HCT116 (cell line): ENCODE results near the gene GNAI2. TPM values are rescaled to one million over a fixed set of nuclear protein-coding genes. Genes with fewer than 3 reads are reported as not detected.

ENCODE experiments used
- ATAC-seq: fragments of 200-7000 bp; cut with Tn5 transposase; 2 replicates; pipeline ENCODE4 v1.9.1; 2020; ENCODE audit warnings: mild to moderate bottlenecking, moderate library complexity
- BruUV-seq: library from RNA; stranded (reverse); fragments of 400-500 nt; replicated peaks from 2 replicates; lab custom pipeline; 2021; lab: Mats Ljungman, UMichigan
- CTCF ChIA-PET: fragments of 300-600 bp; sonication (Branson Sonifier 250); formaldehyde crosslinking; loops from one replicate; lab custom pipeline; 2021; ENCODE audit warnings: antibody characterized with exemption; lab: Charles Lee
- POLR2A ChIA-PET: fragments of 300-600, 350-600 bp; sonication (Branson Sonifier 250); formaldehyde crosslinking; loops from one replicate; lab custom pipeline; 2021; ENCODE audit warnings: antibody characterized with exemption; lab: Charles Lee
- RAD21 ChIA-PET, 2 experiments: fragments of 300-600 bp; sonication (Branson Sonifier 250); formaldehyde crosslinking; loops; one replicate each; lab custom pipeline; 2023; ENCODE audit warnings: low total read pairs in 2 of 2; ENCODE audit not compliant: uncharacterized antibody in 2 of 2, unreplicated experiment in 2 of 2, low non-redundant PET in 1 of 2; lab: Charles Lee
- DNase-seq: peaks from one replicate; pipeline ENCODE4 v3.0.0-alpha.2; 2010; ENCODE audit warnings: low read depth, low spot score
- H2AFZ ChIP-seq: fragments of 200-600 bp; shearing (Covaris generic), sonication (generic); 2 replicates; pipeline ENCODE4 v1.6.1; 2017; ENCODE audit warnings: low read depth, mixed run types, mixed read lengths, antibody characterized with exemption, low read length; ENCODE audit not compliant: poor library complexity, severe bottlenecking
- H3K27ac ChIP-seq: 2 replicates; pipeline ENCODE4 v1.5.1; 2012; ENCODE audit warnings: low read depth, low read length
- H3K27me3 ChIP-seq: fragments of 200-600 bp; sonication (generic); 2 replicates; pipeline ENCODE4 v1.6.1; 2016; ENCODE audit warnings: mixed run types, low read length, mixed read lengths; ENCODE audit not compliant: insufficient read depth
- H3K36me3 ChIP-seq, 2 experiments: fragments of 200-500 bp in 1 of 2; fragments of 200-600 bp in 1 of 2; sonication (Bioruptor generic) in 1 of 2; sonication (generic) in 1 of 2; 2 replicates each; pipeline versions ENCODE4 v1.5.1 to v1.6.1; 2014 to 2016; ENCODE audit warnings: low read length in 2 of 2, inconsistent platforms in 1 of 2, mixed read lengths in 1 of 2, mixed run types in 1 of 2; ENCODE audit not compliant: insufficient read depth in 2 of 2, control insufficient read depth in 1 of 2
- H3K4me1 ChIP-seq, 2 experiments: fragments of 200-600 bp in 1 of 2; sonication (generic) in 1 of 2; 2 replicates each; pipeline versions ENCODE4 v1.5.1 to v1.6.1; 2012 to 2017; ENCODE audit warnings: low read length in 2 of 2, inconsistent platforms in 1 of 2, mild to moderate bottlenecking in 1 of 2, mixed read lengths in 1 of 2, mixed run types in 1 of 2, moderate library complexity in 1 of 2; ENCODE audit not compliant: insufficient read depth in 2 of 2, control insufficient read depth in 1 of 2
- H3K4me2 ChIP-seq: fragments of 200-600 bp; sonication (generic); 2 replicates; pipeline ENCODE4 v1.6.1; 2017; ENCODE audit warnings: mixed run types, low read length, mixed read lengths
- H3K4me3 ChIP-seq, 2 experiments: fragments of 200-600 bp in 1 of 2; sonication (generic) in 1 of 2; replicated peaks in 1 of 2; 2 replicates each; pipeline ENCODE4 v1.5.1; 2011 to 2016; ENCODE audit warnings: low read length in 2 of 2, control low read depth in 1 of 2, low read depth in 1 of 2, mild to moderate bottlenecking in 1 of 2, mixed read lengths in 1 of 2, mixed run types in 1 of 2
- H3K79me2 ChIP-seq: fragments of 200-600 bp; sonication (generic); 2 replicates; pipeline ENCODE4 v1.6.1; 2017; ENCODE audit warnings: mild to moderate bottlenecking, mixed run types, low read length, moderate library complexity, mixed read lengths; ENCODE audit not compliant: insufficient read depth
- H3K9ac ChIP-seq: fragments of 200-600 bp; sonication (generic); 2 replicates; pipeline ENCODE4 v1.6.1; 2016; ENCODE audit warnings: low read length, mixed read lengths
- H3K9me2 ChIP-seq: fragments of 200-600 bp; sonication (generic), shearing (Covaris generic); 2 replicates; pipeline ENCODE4 v1.6.1; 2017; ENCODE audit warnings: mixed run types, mild to moderate bottlenecking, moderate library complexity; ENCODE audit not compliant: insufficient read depth
- H3K9me3 ChIP-seq, 2 experiments: fragments of 200-500 bp in 1 of 2; fragments of 200-600 bp in 1 of 2; sonication (Bioruptor generic) in 1 of 2; sonication (generic) in 1 of 2; 2 replicates each; pipeline ENCODE4 v1.6.1; 2014 to 2017; ENCODE audit warnings: low read length in 2 of 2, mixed read lengths in 2 of 2, inconsistent platforms in 1 of 2, low read depth in 1 of 2, mild to moderate bottlenecking in 1 of 2, mixed run types in 1 of 2, moderate library complexity in 1 of 2; ENCODE audit not compliant: control insufficient read depth in 1 of 2, insufficient read depth in 1 of 2
- H4K20me1 ChIP-seq: fragments of 200-600 bp; sonication (generic), shearing (Covaris generic); 2 replicates; pipeline ENCODE4 v1.6.1; 2017; ENCODE audit warnings: mixed run types, mild to moderate bottlenecking, moderate library complexity; ENCODE audit not compliant: insufficient read depth
- CTCF ChIP-seq, 3 experiments: fragments of 200-600 bp in 1 of 3; sonication (generic) in 1 of 3; IDR thresholded peaks in 2 of 3; conservative IDR thresholded peaks in 1 of 3; 2 replicates each; pipeline ENCODE4 v1.5.1; 2012 to 2017; ENCODE audit warnings: low read depth in 2 of 3, low read length in 2 of 3, antibody characterized with exemption in 1 of 3, borderline replicate concordance in 1 of 3, control low read depth in 1 of 3, mild to moderate bottlenecking in 1 of 3, mixed read lengths in 1 of 3, mixed run types in 1 of 3, moderate library complexity in 1 of 3; ENCODE audit not compliant: insufficient read depth in 1 of 3
- JUND ChIP-seq: IDR thresholded peaks from 2 replicates; pipeline ENCODE4 v1.6.1; 2012
- POLR2A ChIP-seq: IDR thresholded peaks from 2 replicates; pipeline ENCODE4 v1.7.0; 2011; ENCODE audit warnings: borderline replicate concordance; ENCODE audit not compliant: insufficient read depth, insufficient read length; ENCODE audit errors: extremely low read depth
- POLR2AphosphoS5 ChIP-seq: IDR thresholded peaks from 2 replicates; pipeline ENCODE4 v1.6.1; 2011; ENCODE audit warnings: mild to moderate bottlenecking, low read depth, low read length, moderate library complexity
- TCF7L2 ChIP-seq: IDR thresholded peaks from 2 replicates; pipeline ENCODE4 v1.7.0; 2011; ENCODE audit warnings: borderline replicate concordance, inconsistent platforms; ENCODE audit not compliant: insufficient read depth, insufficient read length; ENCODE audit errors: extremely low read depth
- ZFX ChIP-seq: fragments of 450-650 bp; IDR thresholded peaks from 2 replicates; pipeline ENCODE4 v1.6.1; 2017
- intact Hi-C: fragments of 100-400 bp; cut with micrococcal nuclease; formaldehyde crosslinking; loops from 2 replicates; pipeline ENCODE4 v1.10.0; 2022
- total RNA-seq: library from RNA; stranded (reverse); gene quantifications from one replicate; pipeline ENCODE4 v1.2.1, GENCODE V29; 2021; ENCODE audit not compliant: unreplicated experiment
- TF ChIP-seq, protein P1 (sequence below): IDR thresholded peaks from 2 replicates; pipeline ENCODE4 v1.6.1; 2012; ENCODE audit warnings: low read depth
- TF ChIP-seq, protein P2 (sequence below): IDR thresholded peaks from 2 replicates; pipeline ENCODE4 v1.6.1; 2011; ENCODE audit warnings: mild to moderate bottlenecking, low read length, moderate library complexity; ENCODE audit not compliant: insufficient replicate concordance; ENCODE audit errors: extremely low read depth

Gene GNAI2
- total RNA-seq, 1 experiment from 2014 or later, result 170 TPM

- TF ChIP-seq JUND, result no peak
- TF ChIP-seq, protein P1, sequence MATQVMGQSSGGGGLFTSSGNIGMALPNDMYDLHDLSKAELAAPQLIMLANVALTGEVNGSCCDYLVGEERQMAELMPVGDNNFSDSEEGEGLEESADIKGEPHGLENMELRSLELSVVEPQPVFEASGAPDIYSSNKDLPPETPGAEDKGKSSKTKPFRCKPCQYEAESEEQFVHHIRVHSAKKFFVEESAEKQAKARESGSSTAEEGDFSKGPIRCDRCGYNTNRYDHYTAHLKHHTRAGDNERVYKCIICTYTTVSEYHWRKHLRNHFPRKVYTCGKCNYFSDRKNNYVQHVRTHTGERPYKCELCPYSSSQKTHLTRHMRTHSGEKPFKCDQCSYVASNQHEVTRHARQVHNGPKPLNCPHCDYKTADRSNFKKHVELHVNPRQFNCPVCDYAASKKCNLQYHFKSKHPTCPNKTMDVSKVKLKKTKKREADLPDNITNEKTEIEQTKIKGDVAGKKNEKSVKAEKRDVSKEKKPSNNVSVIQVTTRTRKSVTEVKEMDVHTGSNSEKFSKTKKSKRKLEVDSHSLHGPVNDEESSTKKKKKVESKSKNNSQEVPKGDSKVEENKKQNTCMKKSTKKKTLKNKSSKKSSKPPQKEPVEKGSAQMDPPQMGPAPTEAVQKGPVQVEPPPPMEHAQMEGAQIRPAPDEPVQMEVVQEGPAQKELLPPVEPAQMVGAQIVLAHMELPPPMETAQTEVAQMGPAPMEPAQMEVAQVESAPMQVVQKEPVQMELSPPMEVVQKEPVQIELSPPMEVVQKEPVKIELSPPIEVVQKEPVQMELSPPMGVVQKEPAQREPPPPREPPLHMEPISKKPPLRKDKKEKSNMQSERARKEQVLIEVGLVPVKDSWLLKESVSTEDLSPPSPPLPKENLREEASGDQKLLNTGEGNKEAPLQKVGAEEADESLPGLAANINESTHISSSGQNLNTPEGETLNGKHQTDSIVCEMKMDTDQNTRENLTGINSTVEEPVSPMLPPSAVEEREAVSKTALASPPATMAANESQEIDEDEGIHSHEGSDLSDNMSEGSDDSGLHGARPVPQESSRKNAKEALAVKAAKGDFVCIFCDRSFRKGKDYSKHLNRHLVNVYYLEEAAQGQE, result no peak
- peak; percentile 72 for TF ChIP-seq POLR2A
- TF ChIP-seq ZFX, result peak; percentile 34; the same call in 1 of the 2 replicates
- peak; percentile 95 for TF ChIP-seq POLR2AphosphoS5
- TF ChIP-seq, protein P2, sequence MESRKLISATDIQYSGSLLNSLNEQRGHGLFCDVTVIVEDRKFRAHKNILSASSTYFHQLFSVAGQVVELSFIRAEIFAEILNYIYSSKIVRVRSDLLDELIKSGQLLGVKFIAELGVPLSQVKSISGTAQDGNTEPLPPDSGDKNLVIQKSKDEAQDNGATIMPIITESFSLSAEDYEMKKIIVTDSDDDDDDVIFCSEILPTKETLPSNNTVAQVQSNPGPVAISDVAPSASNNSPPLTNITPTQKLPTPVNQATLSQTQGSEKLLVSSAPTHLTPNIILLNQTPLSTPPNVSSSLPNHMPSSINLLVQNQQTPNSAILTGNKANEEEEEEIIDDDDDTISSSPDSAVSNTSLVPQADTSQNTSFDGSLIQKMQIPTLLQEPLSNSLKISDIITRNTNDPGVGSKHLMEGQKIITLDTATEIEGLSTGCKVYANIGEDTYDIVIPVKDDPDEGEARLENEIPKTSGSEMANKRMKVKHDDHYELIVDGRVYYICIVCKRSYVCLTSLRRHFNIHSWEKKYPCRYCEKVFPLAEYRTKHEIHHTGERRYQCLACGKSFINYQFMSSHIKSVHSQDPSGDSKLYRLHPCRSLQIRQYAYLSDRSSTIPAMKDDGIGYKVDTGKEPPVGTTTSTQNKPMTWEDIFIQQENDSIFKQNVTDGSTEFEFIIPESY, result peak; percentile 40
- peak; percentile 28 for TF ChIP-seq TCF7L2
- TF ChIP-seq CTCF (IDR thresholded peaks at IDR 0.05 in 2 of 3, conservative IDR thresholded peaks at IDR 0.05 in 1 of 3; ENCODE audit: borderline replicate concordance in 1 of 3, insufficient read depth in 1 of 3, low read depth in 2 of 3, low read length in 2 of 3), result peak in 2 of 3 experiments; percentile 11 to 30; a peak in 3 of 6 replicates
- TF ChIP-seq, all 23 proteins: peak for 6
- no peak within 1 kb of the TSS for H2AFZ ChIP-seq
- peak within 1 kb of the TSS; percentile 55 to 92 for H3K4me3 ChIP-seq
- intact Hi-C loops, result no loop called here
- H3K9ac ChIP-seq, result peak within 1 kb of the TSS; percentile 91
- no peaks in the 10 kb centered on the region for H3K27me3 ChIP-seq
- peak within 1 kb of the TSS; percentile 73 for H3K27ac ChIP-seq
- H3K36me3 ChIP-seq, result no peaks in the 10 kb centered on the region
- peak; percentile 99 for DNase-seq
- TSS peak; percentile 41 for BruUV-seq
- no peaks in the 10 kb centered on the region for H3K9me3 ChIP-seq
- POLR2A ChIA-PET, result interaction anchor here (0.6 to 2.0 kb wide), 10 partner anchors 16 to 104 kb away, joined by 3 to 12 read pairs (median 4); partner anchors contain the start of genes GNAI2, RASSF1 and TUSC2
- peaks cover 21 to 47% of the 10 kb centered on the region in 2 experiments for H3K4me1 ChIP-seq
- no peaks in the 10 kb centered on the region for H4K20me1 ChIP-seq
- H3K9me2 ChIP-seq, result no peaks in the 10 kb centered on the region
- CTCF ChIA-PET, result interaction anchor here (0.5 to 1.4 kb wide), 10 partner anchors 18 to 87 kb away, joined by 3 to 9 read pairs (median 4); partner anchors contain the start of gene TUSC2
- ATAC-seq, result peak; percentile 83
- H3K79me2 ChIP-seq, result peaks cover 3% of the 10 kb centered on the region; the same call in 1 of the 2 replicates
- RAD21 ChIA-PET, result interaction anchor here (0.5 to 1.3 kb wide), 8 partner anchors 14 to 1178 kb away, joined by 3 to 5 read pairs (median 4); no protein-coding TSS in a partner anchor
- peak within 1 kb of the TSS; percentile 97 for H3K4me2 ChIP-seq
These were observed 63.0 kb downstream of the GNAI2 start, which contains the start of the genes HYAL3 and NAA80 for GRCh38 chr3:50298836-50299637. Gene HYAL3 (minus strand): TSS chr3:50299405. CDS start chr3:50295602, 3,803 bp downstream. Gene NAA80 (minus strand): TSS chr3:50299405. CDS start chr3:50297463, 1,942 bp downstream.
